ENCODE measurements around the gene TNFRSF1B.
A peak's percentile ranks its signal among the peaks of the same experiment; 100 is the strongest.

The TNFRSF1B gene

GRCh38 chr1:12163210-12163609, 3.6 kb upstream of the TNFRSF1B start:
- Histone ChIP-seq H3K9me3 (ENCODE audit: insufficient read depth, low read depth, low read length) (no peaks in the 10 kb centered on the region), H3K27ac (ENCODE audit: low read depth, low read length) (no peak overlapping the region), H2BK5ac (ENCODE audit: low read depth, low read length, poor library complexity) (no peak overlapping the region), H3K4me2 (ENCODE audit: low read length) (no peak overlapping the region), H3K4me1 (ENCODE audit: control insufficient read depth in 1 of 2, insufficient read depth in 2 of 2, low read length in 2 of 2) (peaks cover 25 to 31% of the 10 kb centered on the region in 2 experiments), H3K27me3 (ENCODE audit: insufficient read depth, low read length) (peaks cover 5% of the 10 kb centered on the region), H3K18ac (ENCODE audit: low read length) (no peak overlapping the region), H2BK120ac (ENCODE audit: insufficient read depth, low read length, poor library complexity) (peak overlapping the region; percentile 21), H3K4ac (ENCODE audit: low read depth, low read length) (no peak overlapping the region), H3K79me2 (ENCODE audit: control insufficient read depth, insufficient read depth, low read length, poor library complexity) (no peaks in the 10 kb centered on the region), H2BK12ac (ENCODE audit: low read length) (peak overlapping the region; percentile 68), H2AFZ (ENCODE audit: insufficient read depth, low read length, poor library complexity) (no peak overlapping the region), H3K23ac (ENCODE audit: low read length) (no peak overlapping the region), H2AK5ac (ENCODE audit: low read length) (peak overlapping the region; percentile 30), H4K91ac (ENCODE audit: low read depth, low read length) (peak overlapping the region; percentile 78), H3K14ac (ENCODE audit: low read length) (peak overlapping the region; percentile 16), H3K9ac (ENCODE audit: low read length) (no peak overlapping the region), H4K8ac (ENCODE audit: low read depth, low read length) (no peak overlapping the region), H3K36me3 (ENCODE audit: control insufficient read depth in 1 of 2, insufficient read depth in 2 of 2, low read length in 2 of 2) (no peaks in the 10 kb centered on the region), H4K12ac (ENCODE audit: low read depth, low read length) (no peak overlapping the region), H3K4me3 (ENCODE audit: low read depth, low read length) (no peak overlapping the region), H3K79me1 (ENCODE audit: low read length) (peaks cover 31% of the 10 kb centered on the region)
- no CpG with 5 or more reads among the region's 9 CpGs for WGBS (ENCODE audit: extremely low coverage, insufficient coverage, insufficient read length)
- no peak for DNase-seq

GRCh38 chr1:12164210-12164609, 2.6 kb upstream of the TNFRSF1B start:
- H2AK5ac ChIP-seq (ENCODE audit: low read length), result peak overlapping the region; percentile 60
- DNase-seq, result no peak
- H3K14ac ChIP-seq (ENCODE audit: low read length), result peak overlapping the region; percentile 53
- H3K9me3 ChIP-seq (ENCODE audit: insufficient read depth, low read depth, low read length), result no peaks in the 10 kb centered on the region
- no peaks in the 10 kb centered on the region for H3K79me2 ChIP-seq (ENCODE audit: control insufficient read depth, insufficient read depth, low read length, poor library complexity)
- H3K4me2 ChIP-seq (ENCODE audit: low read length), result no peak overlapping the region
- H3K23ac ChIP-seq (ENCODE audit: low read length), result no peak overlapping the region
- H3K27ac ChIP-seq (ENCODE audit: low read depth, low read length), result no peak overlapping the region
- peak overlapping the region; percentile 78 for H4K91ac ChIP-seq (ENCODE audit: low read depth, low read length)
- no peak overlapping the region for H3K18ac ChIP-seq (ENCODE audit: low read length)
- no peaks in the 10 kb centered on the region for H3K36me3 ChIP-seq (ENCODE audit: control insufficient read depth in 1 of 2, insufficient read depth in 2 of 2, low read length in 2 of 2)
- peak overlapping the region; percentile 68 for H2BK12ac ChIP-seq (ENCODE audit: low read length)
- no CpG with 5 or more reads among the region's 5 CpGs for WGBS (ENCODE audit: extremely low coverage, insufficient coverage, insufficient read length)
- no peak overlapping the region for H4K12ac ChIP-seq (ENCODE audit: low read depth, low read length)
- H3K4me3 ChIP-seq (ENCODE audit: low read depth, low read length), result no peak overlapping the region
- H3K79me1 ChIP-seq (ENCODE audit: low read length), result peaks cover 25% of the 10 kb centered on the region
- no peak overlapping the region for H2AFZ ChIP-seq (ENCODE audit: insufficient read depth, low read length, poor library complexity)
- H2BK120ac ChIP-seq (ENCODE audit: insufficient read depth, low read length, poor library complexity), result peak overlapping the region; percentile 21
- no peak overlapping the region for H2BK5ac ChIP-seq (ENCODE audit: low read depth, low read length, poor library complexity)
- peaks cover 23 to 26% of the 10 kb centered on the region in 2 experiments for H3K4me1 ChIP-seq (ENCODE audit: control insufficient read depth in 1 of 2, insufficient read depth in 2 of 2, low read length in 2 of 2)
- H3K4ac ChIP-seq (ENCODE audit: low read depth, low read length), result no peak overlapping the region
- H3K9ac ChIP-seq (ENCODE audit: low read length), result no peak overlapping the region
- peaks cover 5% of the 10 kb centered on the region for H3K27me3 ChIP-seq (ENCODE audit: insufficient read depth, low read length)
- no peak overlapping the region for H4K8ac ChIP-seq (ENCODE audit: low read depth, low read length)

- peak; percentile 54 to 59 for DNase-seq
- Histone ChIP-seq H3K4me1 (ENCODE audit: control insufficient read depth in 1 of 2, insufficient read depth in 2 of 2, low read length in 2 of 2) (peaks cover 23 to 26% of the 10 kb centered on the region in 2 experiments), H3K4ac (ENCODE audit: low read depth, low read length) (no peak overlapping the region), H2BK5ac (ENCODE audit: low read depth, low read length, poor library complexity) (no peak overlapping the region), H3K79me1 (ENCODE audit: low read length) (peaks cover 24% of the 10 kb centered on the region), H3K14ac (ENCODE audit: low read length) (no peak overlapping the region), H2AK5ac (ENCODE audit: low read length) (no peak overlapping the region), H3K23ac (ENCODE audit: low read length) (no peak overlapping the region), H3K79me2 (ENCODE audit: control insufficient read depth, insufficient read depth, low read length, poor library complexity) (no peaks in the 10 kb centered on the region), H3K27ac (ENCODE audit: low read depth, low read length) (no peak overlapping the region), H2BK120ac (ENCODE audit: insufficient read depth, low read length, poor library complexity) (peak overlapping the region; percentile 18), H3K9ac (ENCODE audit: low read length) (no peak overlapping the region), H2BK12ac (ENCODE audit: low read length) (peak overlapping the region; percentile 5), H4K8ac (ENCODE audit: low read depth, low read length) (no peak overlapping the region), H2AFZ (ENCODE audit: insufficient read depth, low read length, poor library complexity) (no peak overlapping the region), H3K9me3 (ENCODE audit: insufficient read depth, low read depth, low read length) (no peaks in the 10 kb centered on the region), H3K4me2 (ENCODE audit: low read length) (no peak overlapping the region), H3K18ac (ENCODE audit: low read length) (no peak overlapping the region), H3K27me3 (ENCODE audit: insufficient read depth, low read length) (peaks cover 5% of the 10 kb centered on the region), H4K12ac (ENCODE audit: low read depth, low read length) (no peak overlapping the region), H4K91ac (ENCODE audit: low read depth, low read length) (peak overlapping the region; percentile 78), H3K4me3 (ENCODE audit: low read depth, low read length) (no peak overlapping the region), H3K36me3 (ENCODE audit: control insufficient read depth in 1 of 2, insufficient read depth in 2 of 2, low read length in 2 of 2) (no peaks in the 10 kb centered on the region)
- whole genome bisulfite sequencing (ENCODE audit: extremely low coverage, insufficient coverage, insufficient read length), result no CpG with 5 or more reads among the region's 4 CpGs
Measured at GRCh38 chr1:12165342-12165741, 1.4 kb upstream of the TNFRSF1B start.

- Histone ChIP-seq H3K14ac (ENCODE audit: low read length) (no peak overlapping the region), H3K23ac (ENCODE audit: low read length) (no peak overlapping the region), H3K4me2 (ENCODE audit: low read length) (peak overlapping the region; percentile 59), H3K4ac (ENCODE audit: low read depth, low read length) (no peak overlapping the region), H3K4me1 (ENCODE audit: control insufficient read depth in 1 of 2, insufficient read depth in 2 of 2, low read length in 2 of 2) (peaks cover 9 to 12% of the 10 kb centered on the region in 2 experiments), H2BK12ac (ENCODE audit: low read length) (peak overlapping the region; percentile 19), H3K4me3 (ENCODE audit: low read depth, low read length) (no peak overlapping the region), H3K9me3 (ENCODE audit: insufficient read depth, low read depth, low read length) (no peaks in the 10 kb centered on the region), H3K27me3 (ENCODE audit: insufficient read depth, low read length) (peaks cover 5% of the 10 kb centered on the region), H2BK120ac (ENCODE audit: insufficient read depth, low read length, poor library complexity) (peak overlapping the region; percentile 10), H2BK5ac (ENCODE audit: low read depth, low read length, poor library complexity) (peak overlapping the region; percentile 9), H3K9ac (ENCODE audit: low read length) (no peak overlapping the region), H3K79me2 (ENCODE audit: control insufficient read depth, insufficient read depth, low read length, poor library complexity) (no peaks in the 10 kb centered on the region), H4K91ac (ENCODE audit: low read depth, low read length) (peak overlapping the region; percentile 2), H3K36me3 (ENCODE audit: control insufficient read depth in 1 of 2, insufficient read depth in 2 of 2, low read length in 2 of 2) (no peaks in the 10 kb centered on the region), H3K18ac (ENCODE audit: low read length) (peak overlapping the region; percentile 39), H2AK5ac (ENCODE audit: low read length) (peak overlapping the region; percentile 28), H2AFZ (ENCODE audit: insufficient read depth, low read length, poor library complexity) (no peak overlapping the region), H3K79me1 (ENCODE audit: low read length) (peaks cover 18% of the 10 kb centered on the region), H3K27ac (ENCODE audit: low read depth, low read length) (no peak overlapping the region), H4K12ac (ENCODE audit: low read depth, low read length) (no peak overlapping the region), H4K8ac (ENCODE audit: low read depth, low read length) (peak overlapping the region; percentile 33)
- no CpG with 5 or more reads among the region's 33 CpGs for WGBS (ENCODE audit: extremely low coverage, insufficient coverage, insufficient read length)
- no peak for DNase-seq
Measured at GRCh38 chr1:12167493-12168429, 970 bp downstream of the TNFRSF1B start.
